ENCODE data around the gene TCEA2. TPM values are rescaled to one million over a fixed set of nuclear protein-coding genes. Genes with fewer than 3 reads are reported as not detected.

TCEA2 gene
- total RNA-seq, 1 experiment from 2014 or later, result 48.3 TPM

DNA sequence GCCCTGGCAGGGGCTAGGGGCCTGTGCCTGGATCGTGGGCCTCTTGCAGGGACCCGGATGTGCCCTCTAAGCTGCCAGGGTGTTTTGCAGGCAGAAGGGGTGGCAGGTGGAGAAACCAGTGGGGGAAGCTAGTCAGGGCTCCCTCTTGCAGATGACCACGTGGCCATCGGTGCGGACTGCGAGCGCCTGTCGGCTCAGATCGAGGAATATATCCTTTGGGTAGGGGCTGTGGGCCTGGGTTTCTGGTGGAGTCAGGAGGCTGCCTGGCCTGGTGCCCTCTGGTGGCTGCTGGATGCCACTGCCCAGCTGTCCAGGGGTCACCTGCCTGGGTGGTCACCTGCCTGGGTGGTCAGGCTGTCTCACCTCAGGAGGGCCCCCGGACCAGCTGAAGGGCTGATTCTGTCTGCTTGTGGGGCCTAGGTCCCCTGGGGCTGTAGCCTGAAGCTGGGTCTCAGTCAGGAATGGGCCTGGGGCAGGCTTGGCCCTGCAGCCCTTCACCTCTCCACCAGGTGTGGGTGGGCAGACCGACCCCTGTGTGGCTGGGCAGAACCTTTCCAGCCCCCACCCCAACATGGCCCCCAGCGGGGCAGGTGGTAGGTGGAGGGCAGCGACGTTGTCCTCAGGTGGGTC lies 6.7 kb downstream of the TCEA2 start:
- no TSS peak for BruUV-seq (replicated peaks)
- H3K27me3 ChIP-seq (replicated peaks; ENCODE audit: control insufficient read depth, insufficient read depth, low read length), result no peaks in the 10 kb centered on the region
- DNase-seq, result peak; percentile 84 to 88
- Mint-ChIP-seq H3K9me3 (ENCODE audit: unreplicated experiment) (no peaks in the 10 kb centered on the region), H3K27me3 (ENCODE audit: insufficient read depth, unreplicated experiment) (no peaks in the 10 kb centered on the region), H3K36me3 (ENCODE audit: insufficient read depth, unreplicated experiment) (peaks cover 17% of the 10 kb centered on the region), H3K4me1 (ENCODE audit: low read depth, unreplicated experiment) (peaks cover 12% of the 10 kb centered on the region), H3K4me3 (ENCODE audit: unreplicated experiment) (no peak overlapping the region), H3K27ac (ENCODE audit: unreplicated experiment) (no peak overlapping the region)
- CTCF ChIA-PET, result interaction anchor here (0.7 to 2.1 kb wide), 4 partner anchors 10 to 65 kb away, joined by 3 to 10 read pairs (median 5); partner anchors contain the start of genes LKAAEAR1, OPRL1 and RGS19
- POLR2A ChIA-PET, result no interaction called here
- no peaks in the 10 kb centered on the region for H3K9me3 ChIP-seq
- H3K4me1 ChIP-seq, result no peaks in the 10 kb centered on the region
- intact Hi-C loops (cut with micrococcal nuclease; ENCODE audit: unreplicated experiment), result loop anchor here (1.0 to 10.0 kb wide), 3 partner anchors 30 to 175 kb away; partner anchors contain the start of gene DNAJC5
- H3K36me3 ChIP-seq (ENCODE audit: control insufficient read depth, insufficient read depth, low read length), result no peaks in the 10 kb centered on the region
- no peak overlapping the region for H3K4me3 ChIP-seq (ENCODE audit: low read depth, low read length)
- peak; percentile 99 for TF ChIP-seq CTCF (IDR thresholded peaks at IDR 0.05; ENCODE audit: insufficient read depth in 1 of 2, low read depth in 1 of 2, low read length in 1 of 2, severe bottlenecking in 1 of 2, unreplicated experiment in 1 of 2)

DNA sequence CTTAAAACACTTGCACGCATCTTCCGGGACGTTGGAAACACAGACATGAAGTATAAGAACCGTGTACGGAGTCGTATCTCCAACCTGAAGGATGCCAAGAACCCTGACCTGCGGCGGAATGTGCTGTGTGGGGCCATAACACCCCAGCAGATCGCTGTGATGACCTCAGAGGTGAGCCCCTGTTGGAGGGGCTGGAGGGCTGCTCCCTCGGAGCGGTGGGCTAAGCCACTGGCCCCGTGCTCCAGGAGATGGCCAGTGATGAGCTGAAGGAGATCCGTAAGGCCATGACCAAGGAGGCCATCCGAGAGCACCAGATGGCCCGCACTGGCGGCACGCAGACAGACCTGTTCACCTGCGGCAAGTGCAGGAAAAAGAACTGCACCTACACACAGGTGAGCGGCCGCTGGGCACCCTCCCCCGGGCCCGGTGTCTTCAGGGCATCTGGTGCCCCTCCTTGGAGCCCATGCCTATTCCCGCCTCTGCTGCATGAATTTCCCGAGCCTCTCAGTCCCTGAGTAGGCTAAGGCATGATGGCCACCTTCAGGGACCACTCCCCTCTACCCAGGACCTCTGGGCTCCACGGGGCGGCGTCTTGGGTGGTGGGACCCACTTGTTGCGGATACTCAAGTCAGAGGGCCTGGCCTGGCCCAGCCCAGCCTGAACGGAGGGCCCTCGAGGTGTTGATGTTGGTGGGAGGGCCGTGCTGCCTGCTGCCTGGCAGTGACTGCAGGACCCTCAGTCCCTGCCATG lies 7.4 kb downstream of the TCEA2 start:
- no peak for DNase-seq
- no peak overlapping the region for H3K27ac Mint-ChIP-seq (ENCODE audit: unreplicated experiment)
- H3K36me3 ChIP-seq (ENCODE audit: control insufficient read depth, insufficient read depth, low read length), result no peaks in the 10 kb centered on the region
- H3K9me3 Mint-ChIP-seq (ENCODE audit: unreplicated experiment), result no peaks in the 10 kb centered on the region
- intact Hi-C loops (cut with micrococcal nuclease; ENCODE audit: unreplicated experiment), result no loop called here
- H3K4me3 ChIP-seq (ENCODE audit: low read depth, low read length), result no peak overlapping the region
- H3K27me3 Mint-ChIP-seq (ENCODE audit: insufficient read depth, unreplicated experiment), result no peaks in the 10 kb centered on the region
- H3K4me3 Mint-ChIP-seq (ENCODE audit: unreplicated experiment), result no peak overlapping the region
- TF ChIP-seq CTCF (IDR thresholded peaks at IDR 0.05; ENCODE audit: insufficient read depth in 1 of 2, low read depth in 1 of 2, low read length in 1 of 2, severe bottlenecking in 1 of 2, unreplicated experiment in 1 of 2), result no peak
- CTCF ChIA-PET, result interaction anchor here (0.7 to 2.1 kb wide), 5 partner anchors 8 to 66 kb away, joined by 3 to 10 read pairs (median 5); partner anchors contain the start of genes LKAAEAR1, OPRL1, RGS19 and TCEA2
- peaks cover 17% of the 10 kb centered on the region for H3K36me3 Mint-ChIP-seq (ENCODE audit: insufficient read depth, unreplicated experiment)
- H3K4me1 Mint-ChIP-seq (ENCODE audit: low read depth, unreplicated experiment), result peaks cover 7% of the 10 kb centered on the region
- H3K27me3 ChIP-seq (replicated peaks; ENCODE audit: control insufficient read depth, insufficient read depth, low read length), result no peaks in the 10 kb centered on the region
- no TSS peak for BruUV-seq (replicated peaks)
- POLR2A ChIA-PET, result no interaction called here
- H3K9me3 ChIP-seq, result no peaks in the 10 kb centered on the region
- no peaks in the 10 kb centered on the region for H3K4me1 ChIP-seq
